PC-3 (cell line): ENCODE data around the gene TRAPPC4. TPM values are rescaled to one million over a fixed set of nuclear protein-coding genes. Genes with fewer than 3 reads are reported as not detected.

ENCODE experiments used
- ATAC-seq: fragments of 200-7000 bp; cut with Tn5 transposase; 2 replicates; pipeline ENCODE4 v1.9.1; 2020; ENCODE audit warnings: mild to moderate bottlenecking, moderate library complexity
- BruUV-seq: library from RNA; stranded (reverse); fragments of 400-500 nt; replicated peaks from 2 replicates; lab custom pipeline; 2021; lab: Mats Ljungman, UMichigan
- CTCF ChIA-PET: fragments of 300-600 bp; sonication (Branson Sonifier 250); formaldehyde crosslinking; loops from one replicate; lab custom pipeline; 2022; ENCODE audit warnings: antibody characterized with exemption; lab: Charles Lee
- POLR2A ChIA-PET: fragments of 300-600 bp; sonication (Branson Sonifier 250); formaldehyde crosslinking; loops from one replicate; lab custom pipeline; 2022; ENCODE audit warnings: antibody characterized with exemption; ENCODE audit not compliant: unreplicated experiment; lab: Charles Lee
- DNase-seq: peaks from one replicate; pipeline ENCODE4 v3.0.0-alpha.2; 2015
- H2AFZ ChIP-seq: fragments of 300-600 bp; sonication (generic); 2 replicates; pipeline ENCODE4 v1.6.0; 2016; ENCODE audit warnings: antibody characterized with exemption, low read length
- H3F3A ChIP-seq: fragments of 300-600 bp; sonication (generic); one replicate; pipeline ENCODE4 v1.6.0; 2017; ENCODE audit warnings: antibody characterized with exemption, low read length, control low read depth, mild to moderate bottlenecking; ENCODE audit not compliant: unreplicated experiment
- H3K27ac ChIP-seq: fragments of 300-600 bp; sonication (generic); 2 replicates; pipeline ENCODE4 v1.5.1; 2016; ENCODE audit warnings: mild to moderate bottlenecking, low read length
- H3K27me3 ChIP-seq: fragments of 300-600 bp; sonication (generic); 2 replicates; pipeline ENCODE4 v1.6.1; 2016; ENCODE audit warnings: low read length, mixed read lengths
- H3K36me3 ChIP-seq: fragments of 300-600 bp; sonication (generic); 2 replicates; pipeline ENCODE4 v1.6.1; 2016; ENCODE audit warnings: low read depth, mixed run types, low read length, mixed read lengths
- H3K4me1 ChIP-seq: fragments of 300-600 bp; sonication (generic); 2 replicates; pipeline ENCODE4 v1.5.1; 2016; ENCODE audit warnings: low read length; ENCODE audit not compliant: insufficient read depth
- H3K4me2 ChIP-seq: fragments of 300-600 bp; sonication (generic); 2 replicates; pipeline ENCODE4 v1.6.0; 2016; ENCODE audit warnings: low read length
- H3K4me3 ChIP-seq: fragments of 300-600 bp; sonication (generic); 2 replicates; pipeline ENCODE4 v1.5.1; 2016; ENCODE audit warnings: mild to moderate bottlenecking, low read length, mixed read lengths
- H3K79me2 ChIP-seq: fragments of 300-600 bp; sonication (generic); 2 replicates; pipeline ENCODE4 v1.6.1; 2017; ENCODE audit warnings: low read length, mixed read lengths
- H3K9ac ChIP-seq: fragments of 300-600 bp; sonication (generic); 2 replicates; pipeline ENCODE4 v1.6.0; 2016; ENCODE audit warnings: mild to moderate bottlenecking, low read length
- H3K9me2 ChIP-seq: fragments of 300-600 bp; sonication (generic); replicated peaks from 2 replicates; pipeline ENCODE4 v1.6.1; 2016; ENCODE audit warnings: mixed run types, low read length, mixed read lengths
- H3K9me3 ChIP-seq: fragments of 300-600 bp; sonication (generic); 2 replicates; pipeline ENCODE4 v1.6.1; 2016; ENCODE audit warnings: low read length, mixed read lengths
- H4K20me1 ChIP-seq: fragments of 300-600 bp; sonication (generic); 2 replicates; pipeline ENCODE4 v1.6.1; 2016; ENCODE audit warnings: low read length, mixed read lengths
- CTCF ChIP-seq: fragments of 300-600 bp; sonication (generic); conservative IDR thresholded peaks from 2 replicates; pipeline ENCODE4 v1.5.1; 2017; ENCODE audit warnings: antibody characterized with exemption, low read depth, mild to moderate bottlenecking, low read length
- EZH2 ChIP-seq: fragments of 300-600 bp; sonication (generic); IDR thresholded peaks from one replicate; pipeline ENCODE4 v1.6.1; 2017; ENCODE audit warnings: antibody characterized with exemption, mild to moderate bottlenecking, low read length; ENCODE audit not compliant: unreplicated experiment
- EZH2phosphoT487 ChIP-seq: fragments of 300-600 bp; sonication (generic); IDR thresholded peaks from 2 replicates; pipeline ENCODE4 v1.6.1; 2018; ENCODE audit warnings: mild to moderate bottlenecking, antibody characterized with exemption, low read length, borderline replicate concordance
- intact Hi-C: fragments of 100-400 bp; cut with micrococcal nuclease; formaldehyde crosslinking; loops from 2 replicates; pipeline ENCODE4 v1.9.0; 2023
- total RNA-seq: library from RNA; depleted of rRNA; stranded (reverse); fragments of >200 nt; gene quantifications from 2 replicates; pipeline ENCODE4 v1.2.3, GENCODE V29; 2014

The TRAPPC4 gene
- total RNA-seq, 1 experiment from 2014 or later, result 129 TPM

GRCh38 chr11:119011476-119012053 is 7.0 kb upstream of the TRAPPC4 start:
- no TSS peak for BruUV-seq
- intact Hi-C loops, result no loop called here
- ATAC-seq (peak; percentile 21), DNase-seq (no peak)
- Histone ChIP-seq H3F3A (peaks cover 28% of the 10 kb centered on the region), H3K4me1 (peaks cover 6% of the 10 kb centered on the region), H3K79me2 (peaks cover 18% of the 10 kb centered on the region), H3K4me3 (no peak overlapping the region), H2AFZ (no peak overlapping the region), H4K20me1 (peaks cover 13% of the 10 kb centered on the region), H3K9me2 (no peaks in the 10 kb centered on the region), H3K36me3 (peaks cover 45% of the 10 kb centered on the region), H3K27ac (no peak overlapping the region), H3K9ac (no peak overlapping the region), H3K9me3 (no peaks in the 10 kb centered on the region), H3K27me3 (no peaks in the 10 kb centered on the region), H3K4me2 (no peak overlapping the region)
- TF ChIP-seq CTCF (no peak), EZH2 (no peak), EZH2phosphoT487 (no peak)
- POLR2A ChIA-PET, result no interaction called here
- CTCF ChIA-PET, result no interaction called here

GRCh38 chr11:119012629-119013170 is 5.9 kb upstream of the TRAPPC4 start:
- no peak overlapping the region for H2AFZ ChIP-seq
- no peaks in the 10 kb centered on the region for H3K9me2 ChIP-seq
- POLR2A ChIA-PET, result no interaction called here
- BruUV-seq, result no TSS peak
- no peak for ATAC-seq
- H4K20me1 ChIP-seq, result peaks cover 24% of the 10 kb centered on the region
- TF ChIP-seq EZH2phosphoT487 (no peak), CTCF (no peak), EZH2 (no peak)
- peaks cover 30% of the 10 kb centered on the region for H3K79me2 ChIP-seq
- no peak overlapping the region for H3K9ac ChIP-seq
- no peaks in the 10 kb centered on the region for H3K27me3 ChIP-seq
- no peak overlapping the region for H3K4me3 ChIP-seq
- CTCF ChIA-PET, result no interaction called here
- no peak overlapping the region for H3K27ac ChIP-seq
- peaks cover 30% of the 10 kb centered on the region for H3F3A ChIP-seq
- no peaks in the 10 kb centered on the region for H3K9me3 ChIP-seq
- DNase-seq, result no peak
- H3K4me2 ChIP-seq, result no peak overlapping the region
- peaks cover 50% of the 10 kb centered on the region for H3K36me3 ChIP-seq
- H3K4me1 ChIP-seq, result peaks cover 12% of the 10 kb centered on the region
- intact Hi-C loops, result no loop called here

- H3K36me3 ChIP-seq, result peaks cover 50% of the 10 kb centered on the region
- no peaks in the 10 kb centered on the region for H3K27me3 ChIP-seq
- peaks cover 30% of the 10 kb centered on the region for H3F3A ChIP-seq
- ChIA-PET CTCF (no interaction called here), POLR2A (interaction anchor here (0.6 kb wide), 4 partner anchors 12 to 92 kb away, joined by 3 to 13 read pairs (median 8); no protein-coding TSS in a partner anchor)
- no peak overlapping the region for H3K27ac ChIP-seq
- peaks cover 12% of the 10 kb centered on the region for H3K4me1 ChIP-seq
- ATAC-seq (no peak), DNase-seq (no peak)
- intact Hi-C loops, result no loop called here
- no peak overlapping the region for H3K4me2 ChIP-seq
- TF ChIP-seq EZH2 (no peak), EZH2phosphoT487 (no peak), CTCF (no peak)
- peaks cover 25% of the 10 kb centered on the region for H4K20me1 ChIP-seq
- H3K9me3 ChIP-seq, result no peaks in the 10 kb centered on the region
- no peak overlapping the region for H3K9ac ChIP-seq
- BruUV-seq, result no TSS peak
- peaks cover 43% of the 10 kb centered on the region for H3K79me2 ChIP-seq
- no peak overlapping the region for H2AFZ ChIP-seq
- no peak overlapping the region for H3K4me3 ChIP-seq
- no peaks in the 10 kb centered on the region for H3K9me2 ChIP-seq
These were observed 4.2 kb upstream of the TRAPPC4 start for GRCh38 chr11:119014209-119014924.
